ENCODE results near the gene TP53RK.

- TF ChIP-seq CTCF (IDR thresholded peaks at IDR 0.05) (no peak), POLR2AphosphoS5 (IDR thresholded peaks at IDR 0.05) (no peak), POLR2A (IDR thresholded peaks at IDR 0.05) (no peak), EP300 (IDR thresholded peaks at IDR 0.05) (no peak)
These were observed 5.6 kb downstream of the TP53RK start for GRCh38 chr20:46683668-46683938.
